ENCODE measurements around the gene CSTF3.

CSTF3 gene

GRCh38 chr11:33161120-33162005 lies at the start of gene CSTF3 (continued):
- TF ChIP-seq INSM2 (tag by site-specific recombination; IDR thresholded peaks at IDR 0.05) (0 out of 2 replicates have a peak, but pooled peaks have one; percentile 53), ZNF776 (tag by site-specific recombination; IDR thresholded peaks at IDR 0.05; ENCODE audit: borderline replicate concordance) (no peak), ZNF518A (tag by site-specific recombination; conservative IDR thresholded peaks at IDR 0.05; ENCODE audit: low read depth) (peak; percentile 91), ZSCAN5A (tag by site-specific recombination; IDR thresholded peaks at IDR 0.05) (no peak), KLF9 (tag by site-specific recombination; IDR thresholded peaks at IDR 0.05; ENCODE audit: low read depth) (peak; percentile 85), ZBTB6 (tag by site-specific recombination; IDR thresholded peaks at IDR 0.05) (peak; percentile 61; the same call in 1 of the 2 replicates), ZNF211 (tag by site-specific recombination; IDR thresholded peaks at IDR 0.05; ENCODE audit: low read depth) (no peak), KLF10 (tag by site-specific recombination; IDR thresholded peaks at IDR 0.05) (peak; percentile 88), ZBTB44 (tag by site-specific recombination; IDR thresholded peaks at IDR 0.05) (0 out of 2 replicates have a peak, but pooled peaks have one; percentile 24), ZBTB11 (tag by site-specific recombination; conservative IDR thresholded peaks at IDR 0.05; ENCODE audit: low read depth) (peak; percentile 62), GLIS1 (tag by site-specific recombination; IDR thresholded peaks at IDR 0.05) (peak; percentile 40; the same call in 1 of the 2 replicates), ZNF114 (tag by site-specific recombination; IDR thresholded peaks at IDR 0.05) (no peak), ZNF214 (tag by site-specific recombination; IDR thresholded peaks at IDR 0.05; ENCODE audit: borderline replicate concordance) (no peak), ZNF701 (tag by site-specific recombination; IDR thresholded peaks at IDR 0.05) (no peak), ZFP3 (tag by site-specific recombination; IDR thresholded peaks at IDR 0.05; ENCODE audit: low read depth) (no peak), KLF17 (tag by site-specific recombination; IDR thresholded peaks at IDR 0.05) (peak; percentile 39; the same call in 1 of the 2 replicates), ZNF707 (tag by site-specific recombination; IDR thresholded peaks at IDR 0.05) (no peak), TRIM28 (IDR thresholded peaks at IDR 0.05; ENCODE audit: borderline replicate concordance, low read length) (no peak), ZNF560 (tag by site-specific recombination; IDR thresholded peaks at IDR 0.05; ENCODE audit: borderline replicate concordance) (no peak), YY1 (tag by site-specific recombination; IDR thresholded peaks at IDR 0.05) (peak; percentile 80), ZNF394 (tag by site-specific recombination; IDR thresholded peaks at IDR 0.05; ENCODE audit: borderline replicate concordance) (peak; percentile 30; the same call in 1 of the 2 replicates), ZFHX2 (tag by site-specific recombination; conservative IDR thresholded peaks at IDR 0.05) (peak; percentile 92)
